GM12878 (cell line): Measurements from ENCODE around the gene HDDC2. TPM values are rescaled to one million over a fixed set of nuclear protein-coding genes. Genes with fewer than 3 reads are reported as not detected.

ENCODE experiments used
- CBFB ChIP-seq: IDR thresholded peaks from 2 replicates; pipeline ENCODE4 v1.6.1; 2016; ENCODE audit warnings: antibody characterized with exemption, low read depth
- DPF2 ChIP-seq: fragments of 450-650 bp; IDR thresholded peaks from 2 replicates; pipeline ENCODE4 v1.6.1; 2017; ENCODE audit warnings: mild to moderate bottlenecking
- EED ChIP-seq: sonication (generic); IDR thresholded peaks from 2 replicates; pipeline ENCODE4 v1.6.1; 2016; ENCODE audit warnings: antibody characterized with exemption, low read depth
- IKZF1 ChIP-seq: fragments of 450-650 bp; conservative IDR thresholded peaks from 2 replicates; pipeline ENCODE4 v1.6.1; 2017; ENCODE audit warnings: antibody characterized with exemption, mild to moderate bottlenecking
- IRF4 ChIP-seq: IDR thresholded peaks from 2 replicates; pipeline ENCODE4 v1.6.1; 2011; ENCODE audit warnings: low read depth, low read length
- MEF2B ChIP-seq: fragments of 450-650 bp; IDR thresholded peaks from 2 replicates; pipeline ENCODE4 v1.6.1; 2018; ENCODE audit warnings: mild to moderate bottlenecking, moderate library complexity; ENCODE audit not compliant: partially characterized antibody, poor library complexity, severe bottlenecking
- PAX5 ChIP-seq: IDR thresholded peaks from 2 replicates; pipeline ENCODE4 v1.6.1; 2011; ENCODE audit warnings: low read depth, low read length, borderline replicate concordance
- WRNIP1 ChIP-seq: IDR thresholded peaks from 2 replicates; pipeline ENCODE4 v1.6.1; 2011; ENCODE audit warnings: low read depth, low read length, improper control_type of control experiment, borderline replicate concordance
- polyA plus RNA-seq, 11 experiments: library from polyadenylated mRNA; depleted of rRNA in 4 of 11; unstranded in 6 of 11; stranded (reverse) in 5 of 11; fragments of >200 nt; fragmentation: Nextera tagmentation in 4 of 11; fragmentation: Illumina TruSeq in 1 of 11; extraction: Ambion mirVana in 4 of 11; extraction: Trizol in 1 of 11; gene quantifications; 1 replicate in 1 of 11; 2 replicates in 10 of 11; pipeline versions ENCODE4 v1.2.1 to v1.2.3, GENCODE V29; 2011 to 2016; ENCODE audit warnings: inconsistent platforms in 2 of 11, missing spikeins in 2 of 11, low read depth in 1 of 11
- total RNA-seq, 4 experiments: library from RNA; depleted of rRNA in 3 of 4; stranded (reverse); fragments of >200 nt in 3 of 4; fragmentation: Illumina TruSeq in 1 of 4; extraction: Trizol in 1 of 4; gene quantifications; 2 replicates each; pipeline versions ENCODE4 v1.2.1 to v1.2.3, GENCODE V29; 2013 to 2021
- TF ChIP-seq, protein P1 (sequence below): fragments of 450-650 bp; IDR thresholded peaks from 2 replicates; pipeline ENCODE4 v1.6.1; 2016; ENCODE audit warnings: mild to moderate bottlenecking
- TF ChIP-seq, protein P2 (sequence below): fragments of 450-650 bp; IDR thresholded peaks from 2 replicates; pipeline ENCODE4 v1.6.1; 2017; ENCODE audit warnings: antibody characterized with exemption, mild to moderate bottlenecking, moderate library complexity
- TF ChIP-seq, protein P3 (sequence below): IDR thresholded peaks from 2 replicates; pipeline ENCODE4 v1.6.1; 2011; ENCODE audit warnings: low read depth, low read length, improper control_type of control experiment, borderline replicate concordance

The HDDC2 gene
- total and polyA plus RNA-seq, 10 of the 15 experiments (the other 5 are each of a cell fraction or from before 2014, with no cell fraction given) = 54.5 to 148 (median 92.7) TPM

GRCh38 chr6:125302840-125303511 is 1.2 kb upstream of the HDDC2 start (continued):
- TF ChIP-seq PAX5 = no peak
- no peak for TF ChIP-seq WRNIP1
- no peak for TF ChIP-seq DPF2
- TF ChIP-seq MEF2B = no peak
- no peak for TF ChIP-seq EED
- TF ChIP-seq IKZF1 = no peak
- TF ChIP-seq, protein P1, sequence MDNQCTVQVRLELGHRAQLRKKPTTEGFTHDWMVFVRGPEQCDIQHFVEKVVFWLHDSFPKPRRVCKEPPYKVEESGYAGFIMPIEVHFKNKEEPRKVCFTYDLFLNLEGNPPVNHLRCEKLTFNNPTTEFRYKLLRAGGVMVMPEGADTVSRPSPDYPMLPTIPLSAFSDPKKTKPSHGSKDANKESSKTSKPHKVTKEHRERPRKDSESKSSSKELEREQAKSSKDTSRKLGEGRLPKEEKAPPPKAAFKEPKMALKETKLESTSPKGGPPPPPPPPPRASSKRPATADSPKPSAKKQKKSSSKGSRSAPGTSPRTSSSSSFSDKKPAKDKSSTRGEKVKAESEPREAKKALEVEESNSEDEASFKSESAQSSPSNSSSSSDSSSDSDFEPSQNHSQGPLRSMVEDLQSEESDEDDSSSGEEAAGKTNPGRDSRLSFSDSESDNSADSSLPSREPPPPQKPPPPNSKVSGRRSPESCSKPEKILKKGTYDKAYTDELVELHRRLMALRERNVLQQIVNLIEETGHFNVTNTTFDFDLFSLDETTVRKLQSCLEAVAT = no peak
- TF ChIP-seq IRF4 = no peak
- TF ChIP-seq, protein P2, sequence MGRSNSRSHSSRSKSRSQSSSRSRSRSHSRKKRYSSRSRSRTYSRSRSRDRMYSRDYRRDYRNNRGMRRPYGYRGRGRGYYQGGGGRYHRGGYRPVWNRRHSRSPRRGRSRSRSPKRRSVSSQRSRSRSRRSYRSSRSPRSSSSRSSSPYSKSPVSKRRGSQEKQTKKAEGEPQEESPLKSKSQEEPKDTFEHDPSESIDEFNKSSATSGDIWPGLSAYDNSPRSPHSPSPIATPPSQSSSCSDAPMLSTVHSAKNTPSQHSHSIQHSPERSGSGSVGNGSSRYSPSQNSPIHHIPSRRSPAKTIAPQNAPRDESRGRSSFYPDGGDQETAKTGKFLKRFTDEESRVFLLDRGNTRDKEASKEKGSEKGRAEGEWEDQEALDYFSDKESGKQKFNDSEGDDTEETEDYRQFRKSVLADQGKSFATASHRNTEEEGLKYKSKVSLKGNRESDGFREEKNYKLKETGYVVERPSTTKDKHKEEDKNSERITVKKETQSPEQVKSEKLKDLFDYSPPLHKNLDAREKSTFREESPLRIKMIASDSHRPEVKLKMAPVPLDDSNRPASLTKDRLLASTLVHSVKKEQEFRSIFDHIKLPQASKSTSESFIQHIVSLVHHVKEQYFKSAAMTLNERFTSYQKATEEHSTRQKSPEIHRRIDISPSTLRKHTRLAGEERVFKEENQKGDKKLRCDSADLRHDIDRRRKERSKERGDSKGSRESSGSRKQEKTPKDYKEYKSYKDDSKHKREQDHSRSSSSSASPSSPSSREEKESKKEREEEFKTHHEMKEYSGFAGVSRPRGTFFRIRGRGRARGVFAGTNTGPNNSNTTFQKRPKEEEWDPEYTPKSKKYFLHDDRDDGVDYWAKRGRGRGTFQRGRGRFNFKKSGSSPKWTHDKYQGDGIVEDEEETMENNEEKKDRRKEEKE = no peak
- TF ChIP-seq, protein P3, sequence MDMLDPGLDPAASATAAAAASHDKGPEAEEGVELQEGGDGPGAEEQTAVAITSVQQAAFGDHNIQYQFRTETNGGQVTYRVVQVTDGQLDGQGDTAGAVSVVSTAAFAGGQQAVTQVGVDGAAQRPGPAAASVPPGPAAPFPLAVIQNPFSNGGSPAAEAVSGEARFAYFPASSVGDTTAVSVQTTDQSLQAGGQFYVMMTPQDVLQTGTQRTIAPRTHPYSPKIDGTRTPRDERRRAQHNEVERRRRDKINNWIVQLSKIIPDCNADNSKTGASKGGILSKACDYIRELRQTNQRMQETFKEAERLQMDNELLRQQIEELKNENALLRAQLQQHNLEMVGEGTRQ = no peak
- TF ChIP-seq CBFB = no peak
- TF ChIP-seq, all 136 proteins: peak for 0
